Left hindlimb (tissue), 1 donor: ENCODE results near the gene PRRX1.
A peak's percentile ranks its signal among the peaks of the same experiment; 100 is the strongest.

Experiments used
- DNase-seq: peaks from one replicate; pipeline ENCODE4 v3.0.0-alpha.2; 2018

PRRX1 gene

GRCh38 chr1:170692866-170693575 is 29.1 kb downstream of the PRRX1 start:
- no peak for DNase-seq

- no peak for DNase-seq
These were observed 30.4 kb downstream of the PRRX1 start for GRCh38 chr1:170694172-170694926.

GRCh38 chr1:170695955-170696590 is 32.1 kb downstream of the PRRX1 start:
- no peak for DNase-seq

GRCh38 chr1:170696591-170697290 is 32.8 kb downstream of the PRRX1 start:
- DNase-seq: no peak

GRCh38 chr1:170697316-170697715 is 33.4 kb downstream of the PRRX1 start:
- no peak for DNase-seq

GRCh38 chr1:170698301-170699275 is 34.7 kb downstream of the PRRX1 start:
- peak; percentile 55 for DNase-seq

- DNase-seq: no peak
These were observed 35.8 kb downstream of the PRRX1 start for GRCh38 chr1:170699696-170700095.

- DNase-seq: no peak
These were observed 37.1 kb downstream of the PRRX1 start for GRCh38 chr1:170700842-170701615.

- DNase-seq: no peak
These were observed 38.0 kb downstream of the PRRX1 start for GRCh38 chr1:170701962-170702361.

- no peak for DNase-seq
These were observed 39.7 kb downstream of the PRRX1 start for GRCh38 chr1:170703591-170703990.

GRCh38 chr1:170704256-170704655 is 40.3 kb downstream of the PRRX1 start:
- no peak for DNase-seq

GRCh38 chr1:170705981-170706380 is 42.0 kb downstream of the PRRX1 start:
- DNase-seq: no peak

- DNase-seq: no peak
These were observed 43.2 kb downstream of the PRRX1 start for GRCh38 chr1:170707117-170707516.

- no peak for DNase-seq
These were observed 44.2 kb downstream of the PRRX1 start for GRCh38 chr1:170707959-170708655.

- DNase-seq: no peak
These were observed 47.8 kb downstream of the PRRX1 start for GRCh38 chr1:170711682-170712081.

GRCh38 chr1:170714163-170714562 is 50.2 kb downstream of the PRRX1 start:
- no peak for DNase-seq

- DNase-seq: no peak
These were observed 51.0 kb downstream of the PRRX1 start for GRCh38 chr1:170714938-170715337.

- no peak for DNase-seq
These were observed 53.0 kb downstream of the PRRX1 start for GRCh38 chr1:170716835-170717429.

- no peak for DNase-seq
These were observed 56.7 kb downstream of the PRRX1 start for GRCh38 chr1:170720661-170721060.

GRCh38 chr1:170721621-170722020 is 57.7 kb downstream of the PRRX1 start:
- DNase-seq: no peak
